ENCODE measurements around the gene TMEM248. TPM values are rescaled to one million over a fixed set of nuclear protein-coding genes. Genes with fewer than 3 reads are reported as not detected.

The TMEM248 gene
- total and polyA plus RNA-seq, 10 of the 15 experiments (the other 5 are each of a cell fraction or from before 2014, with no cell fraction given): 6.3 to 93.5 (median 64.9) TPM

DNA sequence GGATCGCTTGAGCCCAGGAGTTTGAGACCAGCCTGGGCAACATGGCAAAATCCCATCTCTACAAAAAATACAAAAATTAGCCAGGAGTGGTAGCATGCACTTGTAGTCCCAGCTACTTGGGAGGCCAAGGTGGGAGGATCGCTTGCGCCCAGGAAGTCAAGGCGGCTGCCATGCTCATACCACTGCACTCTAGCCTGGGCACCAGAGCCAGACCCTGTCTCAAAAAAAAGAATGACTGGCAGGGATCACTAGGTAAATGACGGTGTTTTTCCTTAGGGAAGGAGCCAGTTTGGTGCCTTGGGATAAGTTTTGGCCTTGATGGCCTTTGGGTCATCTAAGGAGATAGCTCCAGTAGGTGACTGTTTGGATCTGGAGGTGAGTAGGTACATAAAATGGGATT, 8.9 kb downstream of the TMEM248 start (continued):
- TF ChIP-seq, protein P1, sequence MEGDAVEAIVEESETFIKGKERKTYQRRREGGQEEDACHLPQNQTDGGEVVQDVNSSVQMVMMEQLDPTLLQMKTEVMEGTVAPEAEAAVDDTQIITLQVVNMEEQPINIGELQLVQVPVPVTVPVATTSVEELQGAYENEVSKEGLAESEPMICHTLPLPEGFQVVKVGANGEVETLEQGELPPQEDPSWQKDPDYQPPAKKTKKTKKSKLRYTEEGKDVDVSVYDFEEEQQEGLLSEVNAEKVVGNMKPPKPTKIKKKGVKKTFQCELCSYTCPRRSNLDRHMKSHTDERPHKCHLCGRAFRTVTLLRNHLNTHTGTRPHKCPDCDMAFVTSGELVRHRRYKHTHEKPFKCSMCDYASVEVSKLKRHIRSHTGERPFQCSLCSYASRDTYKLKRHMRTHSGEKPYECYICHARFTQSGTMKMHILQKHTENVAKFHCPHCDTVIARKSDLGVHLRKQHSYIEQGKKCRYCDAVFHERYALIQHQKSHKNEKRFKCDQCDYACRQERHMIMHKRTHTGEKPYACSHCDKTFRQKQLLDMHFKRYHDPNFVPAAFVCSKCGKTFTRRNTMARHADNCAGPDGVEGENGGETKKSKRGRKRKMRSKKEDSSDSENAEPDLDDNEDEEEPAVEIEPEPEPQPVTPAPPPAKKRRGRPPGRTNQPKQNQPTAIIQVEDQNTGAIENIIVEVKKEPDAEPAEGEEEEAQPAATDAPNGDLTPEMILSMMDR (IDR thresholded peaks at IDR 0.05 in 2 of 3, conservative IDR thresholded peaks at IDR 0.05 in 1 of 3; ENCODE audit: control insufficient read depth in 2 of 3, extremely low read depth in 1 of 3, insufficient read depth in 1 of 3, low read depth in 3 of 3, low read length in 3 of 3): no peak
- TF ChIP-seq TAF1 (IDR thresholded peaks at IDR 0.05; ENCODE audit: borderline replicate concordance, low read depth, low read length) (no peak), RCOR1 (conservative IDR thresholded peaks at IDR 0.05; ENCODE audit: low read depth, low read length) (no peak), BACH1 (IDR thresholded peaks at IDR 0.05; ENCODE audit: borderline replicate concordance) (no peak), WRNIP1 (IDR thresholded peaks at IDR 0.05; ENCODE audit: borderline replicate concordance, low read depth, low read length) (no peak), NFXL1 (IDR thresholded peaks at IDR 0.05; ENCODE audit: borderline replicate concordance) (no peak)
- TF ChIP-seq, protein P2, sequence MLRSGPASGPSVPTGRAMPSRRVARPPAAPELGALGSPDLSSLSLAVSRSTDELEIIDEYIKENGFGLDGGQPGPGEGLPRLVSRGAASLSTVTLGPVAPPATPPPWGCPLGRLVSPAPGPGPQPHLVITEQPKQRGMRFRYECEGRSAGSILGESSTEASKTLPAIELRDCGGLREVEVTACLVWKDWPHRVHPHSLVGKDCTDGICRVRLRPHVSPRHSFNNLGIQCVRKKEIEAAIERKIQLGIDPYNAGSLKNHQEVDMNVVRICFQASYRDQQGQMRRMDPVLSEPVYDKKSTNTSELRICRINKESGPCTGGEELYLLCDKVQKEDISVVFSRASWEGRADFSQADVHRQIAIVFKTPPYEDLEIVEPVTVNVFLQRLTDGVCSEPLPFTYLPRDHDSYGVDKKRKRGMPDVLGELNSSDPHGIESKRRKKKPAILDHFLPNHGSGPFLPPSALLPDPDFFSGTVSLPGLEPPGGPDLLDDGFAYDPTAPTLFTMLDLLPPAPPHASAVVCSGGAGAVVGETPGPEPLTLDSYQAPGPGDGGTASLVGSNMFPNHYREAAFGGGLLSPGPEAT (IDR thresholded peaks at IDR 0.05; ENCODE audit: low read depth): no peak

DNA sequence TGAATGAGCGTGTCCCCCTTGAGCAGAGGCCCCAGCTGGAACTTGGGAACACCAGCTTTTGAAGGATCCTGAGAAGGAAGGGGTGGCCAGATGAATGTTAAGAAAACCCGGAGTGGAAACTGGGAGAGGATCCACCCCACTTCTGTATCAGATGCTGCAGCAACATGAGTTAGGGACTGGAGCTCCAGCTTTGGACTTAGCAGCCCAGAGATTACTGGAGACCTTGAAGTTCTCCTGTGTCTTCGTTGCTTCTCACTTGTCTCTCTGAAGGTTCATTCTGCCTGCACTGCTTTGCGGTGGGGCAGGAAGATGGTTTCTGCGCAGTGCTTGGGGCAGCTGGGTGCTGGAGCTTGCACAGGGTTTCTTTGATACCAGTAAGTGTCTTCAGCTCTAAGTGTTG, 9.3 kb downstream of the TMEM248 start:
- Histone ChIP-seq H3K9ac (ENCODE audit: control insufficient read depth, insufficient read depth, low read length) (no peak overlapping the region), H3K27me3 (replicated peaks in 1 of 2; ENCODE audit: control insufficient read depth in 2 of 2, insufficient read depth in 2 of 2, low read length in 1 of 2) (no peaks in the 10 kb centered on the region), H3K79me2 (ENCODE audit: control insufficient read depth, insufficient read depth, low read length) (peaks cover 69% of the 10 kb centered on the region), H3K4me3 (no peak overlapping the region), H3K9me3 (replicated peaks; ENCODE audit: control insufficient read depth, insufficient read depth, low read length) (no peaks in the 10 kb centered on the region), H3K4me1 (ENCODE audit: control insufficient read depth, insufficient read depth, low read length) (no peaks in the 10 kb centered on the region), H2AFZ (ENCODE audit: control insufficient read depth, low read depth, low read length) (no peak overlapping the region), H3K36me3 (ENCODE audit: control insufficient read depth in 2 of 2, insufficient read depth in 2 of 2, low read length in 1 of 2) (peaks cover 0 to under 1% of the 10 kb centered on the region in 2 experiments; a peak in 3 of 4 replicates), H3K4me2 (ENCODE audit: control insufficient read depth, insufficient read depth) (no peak overlapping the region), H4K20me1 (ENCODE audit: control insufficient read depth, insufficient read depth) (peaks cover 10% of the 10 kb centered on the region; the same call in 1 of the 2 replicates), H3K27ac (ENCODE audit: control insufficient read depth, insufficient read depth) (no peak overlapping the region)
- FAIRE-seq: no peak
- DNase-seq (ENCODE audit: low read depth, low spot score): no peak
- no TSS peak for BruUV-seq (replicated peaks)
- ChIA-PET CTCF (interaction anchor here (0.6 kb wide), 1 partner anchor 36 kb away, joined by 4 read pairs; no protein-coding TSS in a partner anchor), POLR2A (no interaction called here), RAD21 (ENCODE audit: unreplicated experiment) (no interaction called here), SMC1A (ENCODE audit: uncharacterized antibody, unreplicated experiment) (interaction anchor here (1.0 kb wide), 1 partner anchor 10 kb away, joined by 3 read pairs; no protein-coding TSS in a partner anchor)
- intact Hi-C loops (cut with micrococcal nuclease; ENCODE audit: unreplicated experiment): no loop called here
- ATAC-seq: no peak; the same call in 2 of the 3 replicates
- 90% methylated on average over 5 of the region's 5 CpGs for WGBS (ENCODE audit: insufficient coverage, insufficient replicate concordance, low lambda C conversion rate, missing lambda C conversion rate)
- in situ Hi-C loops (cut with MboI): no loop called here
- TF ChIP-seq ZNF217 (IDR thresholded peaks at IDR 0.05): no peak
- TF ChIP-seq IRF4 (IDR thresholded peaks at IDR 0.05; ENCODE audit: low read depth, low read length): no peak
- TF ChIP-seq, protein P3, sequence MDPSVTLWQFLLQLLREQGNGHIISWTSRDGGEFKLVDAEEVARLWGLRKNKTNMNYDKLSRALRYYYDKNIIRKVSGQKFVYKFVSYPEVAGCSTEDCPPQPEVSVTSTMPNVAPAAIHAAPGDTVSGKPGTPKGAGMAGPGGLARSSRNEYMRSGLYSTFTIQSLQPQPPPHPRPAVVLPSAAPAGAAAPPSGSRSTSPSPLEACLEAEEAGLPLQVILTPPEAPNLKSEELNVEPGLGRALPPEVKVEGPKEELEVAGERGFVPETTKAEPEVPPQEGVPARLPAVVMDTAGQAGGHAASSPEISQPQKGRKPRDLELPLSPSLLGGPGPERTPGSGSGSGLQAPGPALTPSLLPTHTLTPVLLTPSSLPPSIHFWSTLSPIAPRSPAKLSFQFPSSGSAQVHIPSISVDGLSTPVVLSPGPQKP (IDR thresholded peaks at IDR 0.05; ENCODE audit: low read depth, low read length): no peak
- no peak for TF ChIP-seq ZZZ3 (IDR thresholded peaks at IDR 0.05; ENCODE audit: control insufficient read depth, insufficient read length, low read depth)
- no peak for TF ChIP-seq RUNX3 (IDR thresholded peaks at IDR 0.05; ENCODE audit: low read length)
- TF ChIP-seq JUNB (IDR thresholded peaks at IDR 0.05): no peak
- TF ChIP-seq ZBED1 (IDR thresholded peaks at IDR 0.05; ENCODE audit: borderline replicate concordance): no peak
- TF ChIP-seq, protein P4, sequence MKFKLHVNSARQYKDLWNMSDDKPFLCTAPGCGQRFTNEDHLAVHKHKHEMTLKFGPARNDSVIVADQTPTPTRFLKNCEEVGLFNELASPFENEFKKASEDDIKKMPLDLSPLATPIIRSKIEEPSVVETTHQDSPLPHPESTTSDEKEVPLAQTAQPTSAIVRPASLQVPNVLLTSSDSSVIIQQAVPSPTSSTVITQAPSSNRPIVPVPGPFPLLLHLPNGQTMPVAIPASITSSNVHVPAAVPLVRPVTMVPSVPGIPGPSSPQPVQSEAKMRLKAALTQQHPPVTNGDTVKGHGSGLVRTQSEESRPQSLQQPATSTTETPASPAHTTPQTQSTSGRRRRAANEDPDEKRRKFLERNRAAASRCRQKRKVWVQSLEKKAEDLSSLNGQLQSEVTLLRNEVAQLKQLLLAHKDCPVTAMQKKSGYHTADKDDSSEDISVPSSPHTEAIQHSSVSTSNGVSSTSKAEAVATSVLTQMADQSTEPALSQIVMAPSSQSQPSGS (IDR thresholded peaks at IDR 0.05; ENCODE audit: low read length): no peak
- no peak for TF ChIP-seq ZNF274 (IDR thresholded peaks at IDR 0.05; ENCODE audit: insufficient read depth, insufficient read length)
- TF ChIP-seq, protein P5, sequence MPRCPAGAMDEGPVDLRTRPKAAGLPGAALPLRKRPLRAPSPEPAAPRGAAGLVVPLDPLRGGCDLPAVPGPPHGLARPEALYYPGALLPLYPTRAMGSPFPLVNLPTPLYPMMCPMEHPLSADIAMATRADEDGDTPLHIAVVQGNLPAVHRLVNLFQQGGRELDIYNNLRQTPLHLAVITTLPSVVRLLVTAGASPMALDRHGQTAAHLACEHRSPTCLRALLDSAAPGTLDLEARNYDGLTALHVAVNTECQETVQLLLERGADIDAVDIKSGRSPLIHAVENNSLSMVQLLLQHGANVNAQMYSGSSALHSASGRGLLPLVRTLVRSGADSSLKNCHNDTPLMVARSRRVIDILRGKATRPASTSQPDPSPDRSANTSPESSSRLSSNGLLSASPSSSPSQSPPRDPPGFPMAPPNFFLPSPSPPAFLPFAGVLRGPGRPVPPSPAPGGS (IDR thresholded peaks at IDR 0.05; ENCODE audit: borderline replicate concordance, insufficient read depth, low read depth, low read length, poor library complexity, severe bottlenecking): no peak

Measured in GM12878 (cell line).